ENCODE results near the gene SYPL1. TPM values are rescaled to one million over a fixed set of nuclear protein-coding genes. Genes with fewer than 3 reads are reported as not detected.

Gene SYPL1
- total and polyA plus RNA-seq, 9 of the 15 experiments (the other 6 are each of a cell fraction or from before 2014, with no cell fraction given): 23.8 to 214 (median 70.2) TPM

- peak; percentile 45; the same call in 1 of the 2 replicates for TF ChIP-seq TFAP4 (CRISPR knock-in tag; IDR thresholded peaks at IDR 0.05; ENCODE audit: borderline replicate concordance)
- peak; percentile 56 for TF ChIP-seq ARID1B (IDR thresholded peaks at IDR 0.05)
- TF ChIP-seq MEIS2 (IDR thresholded peaks at IDR 0.05; ENCODE audit: partially characterized antibody): peak; percentile 37
- 0 out of 4 replicates have a peak, but pooled peaks of 1 of the 2 experiments have one; percentile 37 for TF ChIP-seq UBTF (IDR thresholded peaks at IDR 0.05; ENCODE audit: borderline replicate concordance in 1 of 2, low read depth in 2 of 2, low read length in 2 of 2)
- peak; percentile 39; the same call in 1 of the 2 replicates for TF ChIP-seq TEAD4 (IDR thresholded peaks at IDR 0.05; ENCODE audit: low read length)
- no peak for TF ChIP-seq TEAD4 (CRISPR knock-in tag; IDR thresholded peaks at IDR 0.05; ENCODE audit: borderline replicate concordance)
- peak; percentile 60 for TF ChIP-seq REST (IDR thresholded peaks at IDR 0.05; ENCODE audit: borderline replicate concordance)
- TF ChIP-seq REST (CRISPR knock-in tag; IDR thresholded peaks at IDR 0.05; ENCODE audit: low read depth): no peak
- no peak for TF ChIP-seq AFF4 (CRISPR knock-in tag; IDR thresholded peaks at IDR 0.05)
- TF ChIP-seq CBFA2T3 (IDR thresholded peaks at IDR 0.05): peak; percentile 31; the same call in 1 of the 2 replicates
- TF ChIP-seq HDGF (IDR thresholded peaks at IDR 0.05): 0 out of 2 replicates have a peak, but pooled peaks have one; percentile 57
- TF ChIP-seq KLF16 (IDR thresholded peaks at IDR 0.05): peak; percentile 57; the same call in 1 of the 2 replicates
- TF ChIP-seq ZNF445 (CRISPR knock-in tag; IDR thresholded peaks at IDR 0.05; ENCODE audit: low read depth): no peak
These were observed 70.9 kb downstream of the SYPL1 start (continued) for GRCh38 chr7:106041140-106041717.

Data from K562 (cell line).